Mammary epithelial cell (primary cell): Measurements from ENCODE around the gene USP44.

Experiments used
- EZH2 ChIP-seq: IDR thresholded peaks from 2 replicates; pipeline ENCODE4 v1.6.1; 2012; ENCODE audit warnings: low read length, inconsistent platforms, borderline replicate concordance
- TF ChIP-seq, protein P1 (sequence below), 2 donors: IDR thresholded peaks in 1 of 2; conservative IDR thresholded peaks in 1 of 2; 2 replicates each; pipeline ENCODE4 v1.5.1; 2011 to 2012; ENCODE audit warnings: inconsistent platforms in 2 of 2, low read length in 2 of 2, mild to moderate bottlenecking in 2 of 2, control low read depth in 1 of 2, low read depth in 1 of 2; ENCODE audit not compliant: insufficient read depth in 1 of 2; ENCODE audit errors: extremely low read depth in 1 of 2

DNA sequence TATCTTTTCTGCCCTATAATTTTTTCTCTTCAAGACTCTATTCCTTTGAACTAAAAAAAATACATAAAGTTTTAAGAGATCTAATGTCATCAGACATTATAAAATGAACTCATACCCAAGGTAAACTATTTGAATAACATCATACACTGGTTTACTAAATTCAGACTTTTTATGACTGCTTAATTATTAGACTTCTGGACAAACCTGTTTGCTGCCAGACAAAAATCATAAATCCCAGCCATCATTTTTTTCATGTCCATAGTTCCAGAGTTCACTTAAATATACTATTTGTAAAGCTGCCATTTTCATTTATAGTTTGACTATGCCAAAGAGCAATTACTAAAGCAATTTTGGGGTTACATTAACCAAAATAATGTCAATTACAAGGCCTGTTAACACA lies 34.0 kb downstream of the USP44 start:
- TF ChIP-seq, protein P1, sequence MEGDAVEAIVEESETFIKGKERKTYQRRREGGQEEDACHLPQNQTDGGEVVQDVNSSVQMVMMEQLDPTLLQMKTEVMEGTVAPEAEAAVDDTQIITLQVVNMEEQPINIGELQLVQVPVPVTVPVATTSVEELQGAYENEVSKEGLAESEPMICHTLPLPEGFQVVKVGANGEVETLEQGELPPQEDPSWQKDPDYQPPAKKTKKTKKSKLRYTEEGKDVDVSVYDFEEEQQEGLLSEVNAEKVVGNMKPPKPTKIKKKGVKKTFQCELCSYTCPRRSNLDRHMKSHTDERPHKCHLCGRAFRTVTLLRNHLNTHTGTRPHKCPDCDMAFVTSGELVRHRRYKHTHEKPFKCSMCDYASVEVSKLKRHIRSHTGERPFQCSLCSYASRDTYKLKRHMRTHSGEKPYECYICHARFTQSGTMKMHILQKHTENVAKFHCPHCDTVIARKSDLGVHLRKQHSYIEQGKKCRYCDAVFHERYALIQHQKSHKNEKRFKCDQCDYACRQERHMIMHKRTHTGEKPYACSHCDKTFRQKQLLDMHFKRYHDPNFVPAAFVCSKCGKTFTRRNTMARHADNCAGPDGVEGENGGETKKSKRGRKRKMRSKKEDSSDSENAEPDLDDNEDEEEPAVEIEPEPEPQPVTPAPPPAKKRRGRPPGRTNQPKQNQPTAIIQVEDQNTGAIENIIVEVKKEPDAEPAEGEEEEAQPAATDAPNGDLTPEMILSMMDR (conservative IDR thresholded peaks at IDR 0.05 in 1 of 2, IDR thresholded peaks at IDR 0.05 in 1 of 2; ENCODE audit: extremely low read depth in 1 of 2, insufficient read depth in 1 of 2, low read depth in 1 of 2, low read length in 2 of 2) = no peak
- TF ChIP-seq EZH2 = no peak
